ENCODE data around the gene PGBD1.

DNA sequence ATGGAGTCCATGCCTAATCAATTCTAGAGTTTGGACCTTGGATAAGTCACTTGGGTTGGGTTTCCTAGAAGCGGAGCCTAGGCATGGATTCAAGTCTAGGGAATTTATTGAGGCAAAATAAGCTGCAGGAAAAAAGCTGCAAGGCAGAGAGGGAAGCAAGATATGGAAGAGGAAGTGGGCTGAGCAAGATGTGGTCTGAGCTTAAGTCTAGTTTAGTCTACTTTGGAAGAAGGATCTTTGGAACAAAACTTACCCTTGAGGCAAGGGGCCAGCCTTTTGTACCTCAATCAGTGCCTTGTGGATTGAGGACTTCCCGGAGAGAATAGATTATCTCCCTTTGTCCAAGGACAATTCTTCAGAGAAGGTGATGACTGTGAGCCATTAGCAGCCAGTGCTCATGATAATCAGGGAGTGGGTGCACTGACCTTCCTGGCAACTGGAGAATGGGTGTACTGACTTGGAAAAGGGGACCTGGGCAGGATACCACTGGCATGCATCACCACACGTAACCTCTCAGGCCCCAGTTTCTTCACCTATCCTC is 45.4 kb upstream of the PGBD1 start:
- no peak for TF ChIP-seq JUN (IDR thresholded peaks at IDR 0.05; ENCODE audit: borderline replicate concordance, insufficient read depth, insufficient read length, low read depth)
- no peak for TF ChIP-seq POLR2A (IDR thresholded peaks at IDR 0.05; ENCODE audit: low read depth, low read length)
- TF ChIP-seq, protein P1, sequence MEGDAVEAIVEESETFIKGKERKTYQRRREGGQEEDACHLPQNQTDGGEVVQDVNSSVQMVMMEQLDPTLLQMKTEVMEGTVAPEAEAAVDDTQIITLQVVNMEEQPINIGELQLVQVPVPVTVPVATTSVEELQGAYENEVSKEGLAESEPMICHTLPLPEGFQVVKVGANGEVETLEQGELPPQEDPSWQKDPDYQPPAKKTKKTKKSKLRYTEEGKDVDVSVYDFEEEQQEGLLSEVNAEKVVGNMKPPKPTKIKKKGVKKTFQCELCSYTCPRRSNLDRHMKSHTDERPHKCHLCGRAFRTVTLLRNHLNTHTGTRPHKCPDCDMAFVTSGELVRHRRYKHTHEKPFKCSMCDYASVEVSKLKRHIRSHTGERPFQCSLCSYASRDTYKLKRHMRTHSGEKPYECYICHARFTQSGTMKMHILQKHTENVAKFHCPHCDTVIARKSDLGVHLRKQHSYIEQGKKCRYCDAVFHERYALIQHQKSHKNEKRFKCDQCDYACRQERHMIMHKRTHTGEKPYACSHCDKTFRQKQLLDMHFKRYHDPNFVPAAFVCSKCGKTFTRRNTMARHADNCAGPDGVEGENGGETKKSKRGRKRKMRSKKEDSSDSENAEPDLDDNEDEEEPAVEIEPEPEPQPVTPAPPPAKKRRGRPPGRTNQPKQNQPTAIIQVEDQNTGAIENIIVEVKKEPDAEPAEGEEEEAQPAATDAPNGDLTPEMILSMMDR (IDR thresholded peaks at IDR 0.05; ENCODE audit: extremely low read depth in 1 of 2, insufficient read depth in 1 of 2, low read depth in 1 of 2, low read length in 2 of 2): no peak
- TF ChIP-seq POLR2AphosphoS5 (IDR thresholded peaks at IDR 0.05; ENCODE audit: insufficient read depth, low read depth, low read length): no peak
